PFSK-1 (cell line): Measurements from ENCODE around the gene PARD3B.

Experiments used
- FOXP2 ChIP-seq: optimal IDR thresholded peaks from 2 replicates; pipeline ENCODE3; 2011; ENCODE audit warnings: borderline replicate concordance, control low read depth, inconsistent platforms; ENCODE audit not compliant: insufficient read depth; ENCODE audit errors: extremely low read length, extremely low read depth
- POLR2AphosphoS5 ChIP-seq: IDR thresholded peaks from 2 replicates; pipeline ENCODE4 v1.6.1; 2012; ENCODE audit warnings: low read depth, mild to moderate bottlenecking, control low read depth, low read length, moderate library complexity
- REST ChIP-seq, 2 experiments: IDR thresholded peaks; 2 replicates each; pipeline versions ENCODE4 v1.6.1 to v1.8.0; 2011 to 2012; ENCODE audit warnings: low read depth in 2 of 2, low read length in 2 of 2, control low read depth in 1 of 2, inconsistent platforms in 1 of 2, mild to moderate bottlenecking in 1 of 2, moderate library complexity in 1 of 2; ENCODE audit not compliant: insufficient read depth in 1 of 2
- SIN3A ChIP-seq: IDR thresholded peaks from 2 replicates; pipeline ENCODE4 v1.6.1; 2012; ENCODE audit warnings: mild to moderate bottlenecking, low read length, moderate library complexity, borderline replicate concordance; ENCODE audit not compliant: insufficient read depth
- TAF1 ChIP-seq: IDR thresholded peaks from 2 replicates; pipeline ENCODE4 v1.6.1; 2012; ENCODE audit warnings: low read length, control low read depth, borderline replicate concordance; ENCODE audit not compliant: insufficient read depth

PARD3B gene

GRCh38 chr2:205461169-205461568, 915.9 kb downstream of the PARD3B start:
- TF ChIP-seq REST (IDR thresholded peaks at IDR 0.05; ENCODE audit: insufficient read depth in 1 of 2, low read depth in 2 of 2, low read length in 2 of 2), result no peak
- no peak for TF ChIP-seq SIN3A
- no peak for TF ChIP-seq FOXP2
- no peak for TF ChIP-seq TAF1
- no peak for TF ChIP-seq POLR2AphosphoS5

GRCh38 chr2:205461678-205462665, 916.7 kb downstream of the PARD3B start:
- TF ChIP-seq FOXP2, result no peak
- no peak for TF ChIP-seq REST (IDR thresholded peaks at IDR 0.05; ENCODE audit: insufficient read depth in 1 of 2, low read depth in 2 of 2, low read length in 2 of 2)
- no peak for TF ChIP-seq TAF1
- TF ChIP-seq SIN3A, result no peak
- no peak for TF ChIP-seq POLR2AphosphoS5

- TF ChIP-seq SIN3A (no peak), REST (IDR thresholded peaks at IDR 0.05; ENCODE audit: insufficient read depth in 1 of 2, low read depth in 2 of 2, low read length in 2 of 2) (no peak), TAF1 (no peak), FOXP2 (no peak), POLR2AphosphoS5 (no peak)
Observed at GRCh38 chr2:205462681-205463345, 917.5 kb downstream of the PARD3B start.

GRCh38 chr2:205463466-205464025, 918.3 kb downstream of the PARD3B start:
- TF ChIP-seq FOXP2 (no peak), TAF1 (no peak)

GRCh38 chr2:205464681-205465080, 919.4 kb downstream of the PARD3B start:
- TF ChIP-seq TAF1 (no peak), SIN3A (no peak), REST (IDR thresholded peaks at IDR 0.05; ENCODE audit: insufficient read depth in 1 of 2, low read depth in 2 of 2, low read length in 2 of 2) (no peak), POLR2AphosphoS5 (no peak), FOXP2 (no peak)
